ENCODE results near the gene THAP4.

DNA sequence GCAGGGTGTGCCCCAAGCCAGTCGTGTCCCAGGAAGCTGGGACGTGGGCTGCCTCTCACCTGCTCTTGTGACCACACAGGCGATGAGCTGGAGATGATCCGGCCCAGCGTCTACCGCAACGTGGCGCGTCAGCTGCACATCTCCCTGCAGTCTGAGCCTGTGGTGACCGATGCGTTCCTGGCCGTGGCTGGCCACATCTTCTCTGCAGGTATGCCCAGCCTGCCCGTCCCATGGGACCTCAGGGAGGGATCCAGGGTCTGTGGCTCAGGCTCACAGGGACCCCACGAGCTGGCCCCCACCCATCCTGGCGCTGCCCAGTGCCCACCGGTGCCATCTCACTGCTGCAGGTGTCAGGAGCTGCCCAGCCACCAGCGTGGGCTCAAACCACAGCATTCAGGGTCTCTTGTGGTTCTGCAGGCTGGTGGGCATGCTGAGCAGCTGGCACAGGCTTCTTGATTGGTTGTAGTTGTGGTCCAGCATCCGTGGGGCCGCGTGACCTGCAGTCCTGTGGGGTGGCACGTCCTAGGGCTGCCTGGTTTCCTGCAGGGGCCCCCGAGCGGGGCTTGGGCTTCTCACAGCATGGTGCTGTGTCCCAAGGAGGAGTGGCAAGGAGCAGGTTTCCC lies 74.6 kb downstream of the THAP4 start:
- TF ChIP-seq, protein P1, sequence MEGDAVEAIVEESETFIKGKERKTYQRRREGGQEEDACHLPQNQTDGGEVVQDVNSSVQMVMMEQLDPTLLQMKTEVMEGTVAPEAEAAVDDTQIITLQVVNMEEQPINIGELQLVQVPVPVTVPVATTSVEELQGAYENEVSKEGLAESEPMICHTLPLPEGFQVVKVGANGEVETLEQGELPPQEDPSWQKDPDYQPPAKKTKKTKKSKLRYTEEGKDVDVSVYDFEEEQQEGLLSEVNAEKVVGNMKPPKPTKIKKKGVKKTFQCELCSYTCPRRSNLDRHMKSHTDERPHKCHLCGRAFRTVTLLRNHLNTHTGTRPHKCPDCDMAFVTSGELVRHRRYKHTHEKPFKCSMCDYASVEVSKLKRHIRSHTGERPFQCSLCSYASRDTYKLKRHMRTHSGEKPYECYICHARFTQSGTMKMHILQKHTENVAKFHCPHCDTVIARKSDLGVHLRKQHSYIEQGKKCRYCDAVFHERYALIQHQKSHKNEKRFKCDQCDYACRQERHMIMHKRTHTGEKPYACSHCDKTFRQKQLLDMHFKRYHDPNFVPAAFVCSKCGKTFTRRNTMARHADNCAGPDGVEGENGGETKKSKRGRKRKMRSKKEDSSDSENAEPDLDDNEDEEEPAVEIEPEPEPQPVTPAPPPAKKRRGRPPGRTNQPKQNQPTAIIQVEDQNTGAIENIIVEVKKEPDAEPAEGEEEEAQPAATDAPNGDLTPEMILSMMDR (conservative IDR thresholded peaks at IDR 0.05) = no peak
- no peak for TF ChIP-seq ZFX (IDR thresholded peaks at IDR 0.05)
